Stimulated activated CD4-positive, alpha-beta T cell treated with anti-CD3 and anti-CD28 coated beads, Interleukin-4, amount 100 ng/mL, for 1 hour (primary cell): ENCODE data around the gene RTN4.
"Not testable (repeated sequence)": the region's sequence is repeated elsewhere in the genome, so short reads cannot be mapped to it uniquely, and the experiment has no call there.

ENCODE experiments used
- DNase-seq: peaks from one replicate; pipeline ENCODE4 v3.0.0-alpha.2; 2020

RTN4 gene

GRCh38 chr2:55050100-55050994 is at the start of gene RTN4:
TSS of gene RTN4 (minus strand) at chr2:55050451. CDS start at chr2:55050300, 151 bp downstream.
- peak; percentile 98 for DNase-seq

- no peak for DNase-seq
Measured at GRCh38 chr2:55099493-55099877, 49.2 kb upstream of the RTN4 start.

GRCh38 chr2:55097461-55098410 is 47.5 kb upstream of the RTN4 start:
- DNase-seq = no peak

GRCh38 chr2:55097082-55097460 is 46.8 kb upstream of the RTN4 start:
- no peak for DNase-seq

DNA sequence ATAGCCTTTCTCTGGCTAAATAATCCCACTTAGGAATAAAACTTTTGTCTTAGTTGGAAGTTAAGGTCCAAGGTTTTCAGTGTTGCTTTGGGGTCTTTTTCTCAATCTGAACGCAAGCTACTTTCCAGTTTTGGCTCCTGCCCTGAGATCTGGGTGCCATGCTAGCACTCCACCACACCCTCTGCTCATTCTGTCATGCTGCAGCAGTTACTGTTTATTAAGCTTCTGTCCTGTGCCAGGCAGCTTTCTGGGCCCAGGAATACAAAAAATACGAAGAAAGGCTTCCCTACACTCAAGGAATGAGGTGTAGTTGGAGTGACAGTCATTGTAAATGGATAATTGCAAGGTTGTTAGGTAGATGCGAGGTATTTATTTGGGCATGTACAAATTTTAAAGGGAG is 46.3 kb upstream of the RTN4 start:
- no peak for DNase-seq

DNA sequence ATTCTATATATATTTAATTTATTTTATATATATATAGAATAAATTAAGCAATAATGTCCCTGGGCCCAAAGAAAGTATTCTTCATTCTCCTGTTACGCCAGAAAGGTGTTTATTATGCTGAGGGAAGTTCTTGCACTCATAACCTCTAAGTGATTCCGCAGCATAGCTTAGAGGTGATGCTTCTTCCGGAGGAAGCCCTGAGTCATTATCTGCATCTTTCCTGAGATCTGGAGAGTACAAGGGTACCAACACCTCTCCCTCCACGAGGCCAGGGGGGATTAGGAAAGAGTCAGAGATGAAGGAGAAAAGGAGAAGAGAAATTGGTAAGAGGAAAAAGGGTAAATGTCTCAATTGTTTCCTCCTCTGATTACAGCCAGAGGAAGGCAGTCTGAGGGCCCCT is 43.1 kb upstream of the RTN4 start:
- DNase-seq = no peak

- DNase-seq = no peak
Measured at GRCh38 chr2:55092439-55092838, 42.2 kb upstream of the RTN4 start.

DNA sequence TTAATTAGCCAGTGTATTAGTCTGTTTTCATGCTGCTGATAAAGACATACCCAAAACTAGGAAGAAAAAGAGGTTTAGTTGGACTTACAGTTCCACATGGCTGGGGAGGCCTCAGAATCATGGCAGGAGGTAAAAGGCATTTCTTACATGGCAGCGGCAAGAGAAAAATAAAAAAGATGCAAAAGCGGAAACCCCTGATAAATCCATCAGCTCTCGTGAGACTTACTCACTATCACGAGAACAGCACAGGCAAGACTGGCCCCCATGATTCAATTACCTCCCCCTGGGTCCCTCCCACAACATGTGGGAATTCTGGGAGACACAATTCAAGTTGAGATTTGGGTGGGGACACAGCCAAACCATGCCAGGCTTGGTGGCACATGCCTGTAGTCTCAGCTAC is 41.4 kb upstream of the RTN4 start:
- DNase-seq = not testable (repeated sequence)

DNA sequence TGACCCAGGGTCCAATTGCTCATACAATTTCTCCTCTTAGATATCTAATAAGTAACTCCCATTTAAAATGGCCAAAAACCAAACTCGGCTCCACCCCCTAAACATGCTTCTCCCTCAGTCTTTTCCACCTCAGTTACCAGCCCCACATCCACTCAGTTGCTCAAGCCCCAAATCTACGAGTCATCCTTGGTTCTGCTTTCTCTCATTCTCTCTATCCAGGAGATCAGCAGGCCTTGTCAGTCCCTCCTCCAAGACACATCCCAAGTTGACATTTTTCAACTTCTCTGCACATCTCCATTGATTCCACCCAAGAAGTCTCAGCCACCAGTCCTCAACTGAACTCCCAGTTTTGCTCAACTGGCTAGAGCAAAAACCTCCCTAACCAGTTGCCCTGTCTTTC is 40.5 kb upstream of the RTN4 start:
- DNase-seq = no peak

DNA sequence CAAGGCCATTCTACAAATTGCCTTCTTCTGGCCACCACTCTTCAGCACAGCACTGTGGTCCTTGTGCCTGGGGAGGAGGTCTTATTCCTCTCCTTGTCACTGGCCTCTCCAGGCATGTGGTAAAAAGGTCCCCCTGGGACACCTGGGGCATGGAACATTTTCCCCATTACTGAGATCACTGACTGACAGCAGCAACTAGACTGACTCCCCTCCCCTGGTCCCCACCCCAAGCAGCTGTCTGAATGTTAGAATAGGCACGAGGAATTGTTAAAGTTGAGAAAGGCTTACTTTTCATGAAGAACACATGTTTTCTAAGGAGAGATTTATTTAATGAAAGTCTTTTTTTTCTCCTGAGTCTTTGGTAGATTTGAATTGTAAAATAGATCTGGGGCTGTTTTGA is 39.5 kb upstream of the RTN4 start:
- no peak for DNase-seq

DNA sequence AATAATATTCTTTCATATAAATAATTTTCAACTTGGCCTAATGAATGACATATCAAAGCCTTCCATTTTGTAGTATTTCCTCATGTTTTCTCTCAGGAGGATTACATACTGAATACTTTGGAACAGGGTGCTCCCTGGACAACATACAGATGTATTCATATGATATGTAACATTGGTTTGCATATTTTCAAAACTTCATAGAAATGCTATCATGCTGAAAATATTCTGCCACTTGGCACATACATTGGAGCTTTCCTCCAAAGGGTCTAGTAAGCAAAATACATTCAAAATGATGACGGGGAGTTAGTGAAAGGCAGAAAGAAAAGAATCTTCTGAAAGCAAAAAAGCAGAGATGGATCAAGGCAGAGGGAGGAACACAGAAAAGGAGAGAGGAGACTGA is 38.1 kb upstream of the RTN4 start:
- no peak for DNase-seq

GRCh38 chr2:55087936-55088335 is 37.7 kb upstream of the RTN4 start:
- DNase-seq = no peak

GRCh38 chr2:55087501-55087900 is 37.2 kb upstream of the RTN4 start:
- no peak for DNase-seq

- no peak for DNase-seq
Measured at GRCh38 chr2:55085113-55086040, 35.1 kb upstream of the RTN4 start.

- no peak for DNase-seq
Measured at GRCh38 chr2:55084641-55085040, 34.4 kb upstream of the RTN4 start.

- no peak for DNase-seq
Measured at GRCh38 chr2:55080204-55080738, 30.0 kb upstream of the RTN4 start.

GRCh38 chr2:55078956-55079355 is 28.7 kb upstream of the RTN4 start:
- DNase-seq = no peak

- no peak for DNase-seq
Measured at GRCh38 chr2:55076721-55077120, 26.5 kb upstream of the RTN4 start.

DNA sequence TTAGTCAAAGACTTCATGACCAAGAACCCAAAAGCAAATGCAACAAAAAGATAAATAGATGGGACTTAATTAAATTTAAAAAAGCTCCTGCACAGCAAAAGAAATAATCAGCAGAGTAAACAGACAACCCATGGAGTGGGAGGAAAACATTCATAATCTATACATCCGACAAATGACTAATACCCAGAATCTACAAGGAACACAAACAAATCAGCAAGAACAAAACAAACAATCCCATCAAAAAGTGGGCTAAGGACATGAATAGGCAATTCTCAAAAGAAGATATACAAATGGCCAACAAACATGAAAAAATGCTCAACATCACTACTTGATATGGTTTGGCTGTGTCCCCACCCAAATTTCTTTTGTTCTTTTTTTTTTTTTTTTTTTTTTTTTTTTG is 25.8 kb upstream of the RTN4 start:
- not testable (repeated sequence) for DNase-seq

DNA sequence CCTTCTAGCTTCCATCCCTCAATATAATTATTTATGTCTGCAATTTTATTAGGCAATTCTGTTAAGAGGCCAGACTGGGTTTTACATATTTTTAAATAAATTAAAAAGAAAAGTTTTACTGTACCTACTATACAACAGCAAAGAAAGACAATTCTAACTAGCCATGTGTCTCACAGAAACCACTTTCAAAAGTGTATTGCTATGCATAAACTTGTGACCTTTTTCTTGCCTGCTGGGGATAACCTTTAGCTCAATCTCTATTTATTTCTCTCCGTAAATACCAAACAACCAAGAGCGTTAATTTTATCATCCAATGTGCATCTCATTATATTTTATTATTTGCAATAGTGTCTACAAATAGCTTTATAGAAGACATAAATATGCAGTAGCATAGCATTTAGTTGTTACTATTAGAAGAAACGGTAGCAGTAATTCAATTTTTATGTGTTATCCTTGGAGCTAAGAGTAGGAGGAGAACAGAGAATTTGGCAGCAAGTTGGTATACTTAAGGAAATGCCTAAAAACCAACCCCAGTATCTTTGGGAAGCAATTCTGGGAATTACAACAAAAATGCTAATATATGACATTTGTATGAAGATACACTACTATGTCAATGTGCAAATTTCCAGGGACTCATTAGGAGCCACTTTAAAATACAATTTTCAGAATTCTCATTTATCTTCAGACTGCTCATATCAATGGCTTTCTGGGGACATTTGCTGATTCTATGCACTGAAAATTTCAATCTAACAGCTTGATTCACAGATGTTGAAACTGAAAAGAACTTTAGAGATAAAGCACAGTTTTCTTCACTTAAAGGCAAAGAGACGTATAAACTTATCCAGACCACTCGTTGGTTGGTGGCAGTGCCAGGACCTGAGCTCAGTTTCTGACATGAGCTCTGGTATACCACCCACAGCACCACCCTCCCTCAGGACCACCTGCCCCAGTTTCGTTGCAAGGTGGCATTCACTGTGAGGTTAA is 23.0 kb upstream of the RTN4 start:
- DNase-seq = no peak

GRCh38 chr2:55063713-55064323 is 13.6 kb upstream of the RTN4 start:
- DNase-seq = no peak
